ENCODE results near the gene SH3BP5. TPM values are rescaled to one million over a fixed set of nuclear protein-coding genes. Genes with fewer than 3 reads are reported as not detected.

The SH3BP5 gene, protein sequence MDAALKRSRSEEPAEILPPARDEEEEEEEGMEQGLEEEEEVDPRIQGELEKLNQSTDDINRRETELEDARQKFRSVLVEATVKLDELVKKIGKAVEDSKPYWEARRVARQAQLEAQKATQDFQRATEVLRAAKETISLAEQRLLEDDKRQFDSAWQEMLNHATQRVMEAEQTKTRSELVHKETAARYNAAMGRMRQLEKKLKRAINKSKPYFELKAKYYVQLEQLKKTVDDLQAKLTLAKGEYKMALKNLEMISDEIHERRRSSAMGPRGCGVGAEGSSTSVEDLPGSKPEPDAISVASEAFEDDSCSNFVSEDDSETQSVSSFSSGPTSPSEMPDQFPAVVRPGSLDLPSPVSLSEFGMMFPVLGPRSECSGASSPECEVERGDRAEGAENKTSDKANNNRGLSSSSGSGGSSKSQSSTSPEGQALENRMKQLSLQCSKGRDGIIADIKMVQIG
- total RNA-seq: 15.7 and 18.5 TPM in 2 replicates

GRCh38 chr3:15332405-15333098 is at the start of gene SH3BP5:
TSS of gene SH3BP5 (minus strand) at chr3:15332586. CDS start at chr3:15332408, 178 bp downstream.

DNA sequence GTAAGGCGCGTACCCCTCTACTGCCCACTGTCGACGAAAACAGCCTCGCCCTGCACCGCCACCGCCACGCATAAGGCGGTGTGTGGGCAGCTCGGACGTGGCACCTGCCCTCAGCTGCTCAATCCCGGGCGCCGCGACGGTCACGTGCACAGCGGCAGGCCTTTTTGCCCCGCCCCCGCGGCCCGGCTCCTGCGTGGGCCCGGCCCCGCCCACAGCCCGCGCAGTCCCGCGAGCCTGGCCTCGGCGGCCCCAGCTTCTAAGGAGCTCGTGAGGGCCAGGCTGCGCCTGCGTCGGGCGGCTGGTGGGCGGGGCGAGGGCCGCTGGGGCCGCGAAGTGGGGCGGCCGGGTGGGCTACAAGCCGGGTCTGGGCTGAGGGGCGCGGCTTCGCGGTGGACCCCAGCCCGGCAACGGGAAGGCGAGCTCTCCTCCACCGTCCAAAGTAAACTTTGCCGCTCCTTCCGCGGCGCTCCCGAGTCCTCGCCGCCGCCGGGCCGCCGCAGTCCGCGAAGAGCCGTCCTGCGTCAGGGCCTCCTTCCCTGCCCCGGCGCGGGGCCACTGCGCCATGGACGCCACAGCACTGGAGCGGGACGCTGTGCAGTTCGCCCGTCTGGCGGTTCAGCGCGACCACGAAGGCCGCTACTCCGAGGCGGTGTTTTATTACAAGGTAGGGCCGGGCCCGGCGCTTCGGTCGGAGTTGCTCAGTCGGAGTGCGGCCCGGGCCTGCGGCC is 126.3 kb downstream of the SH3BP5 start, which contains the start of gene CAPN7:
TSS of gene CAPN7 (plus strand) at position 313 of the 728 bp plus-strand sequence. CDS start at position 563, 250 bp downstream.

Other genes starting within 250 kb of the SH3BP5 start
- gene RBSN, start 233.4 kb downstream of the SH3BP5 start, total RNA-seq: 24.1 and 28.2 TPM in 2 replicates
- gene CAPN7, start 126.3 kb downstream of the SH3BP5 start, total RNA-seq: 34.4 and 41.1 TPM in 2 replicates
- gene METTL6, start 95.0 kb upstream of the SH3BP5 start, total RNA-seq: 27.1 and 34.7 TPM in 2 replicates
- 25.4 and 26.1 TPM in 2 replicates for gene EAF1, start 95.0 kb upstream of the SH3BP5 start, total RNA-seq
- 0.23 and 0.30 TPM in 2 replicates for gene COLQ, start 189.1 kb upstream of the SH3BP5 start, total RNA-seq

All from smooth muscle cell of the umbilical artery (primary cell).